ENCODE measurements around the gene SDF4. TPM values are rescaled to one million over a fixed set of nuclear protein-coding genes. Genes with fewer than 3 reads are reported as not detected.

SDF4 gene
- total RNA-seq, 2 donors from 2014 or later, result 85.9 to 95.6 TPM

DNA sequence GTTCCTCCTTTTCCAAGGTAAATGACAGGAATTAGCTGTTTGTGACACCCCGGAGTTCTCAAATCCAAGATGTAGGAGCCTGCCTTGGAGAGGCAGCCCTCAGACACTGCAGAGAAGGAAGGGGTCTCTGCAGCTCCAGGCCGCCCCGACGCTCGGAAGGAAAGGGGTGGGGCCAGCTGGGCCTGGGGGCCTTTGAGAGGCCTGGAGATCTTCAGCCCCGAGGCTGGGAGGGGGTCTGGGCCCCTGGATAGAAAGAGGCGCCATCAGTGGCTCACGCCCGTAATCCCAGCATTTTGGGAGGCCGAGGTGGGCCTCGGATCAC, 24.3 kb downstream of the SDF4 start:
- H3K4me3 Mint-ChIP-seq, result no peak overlapping the region
- TF ChIP-seq, protein P1, sequence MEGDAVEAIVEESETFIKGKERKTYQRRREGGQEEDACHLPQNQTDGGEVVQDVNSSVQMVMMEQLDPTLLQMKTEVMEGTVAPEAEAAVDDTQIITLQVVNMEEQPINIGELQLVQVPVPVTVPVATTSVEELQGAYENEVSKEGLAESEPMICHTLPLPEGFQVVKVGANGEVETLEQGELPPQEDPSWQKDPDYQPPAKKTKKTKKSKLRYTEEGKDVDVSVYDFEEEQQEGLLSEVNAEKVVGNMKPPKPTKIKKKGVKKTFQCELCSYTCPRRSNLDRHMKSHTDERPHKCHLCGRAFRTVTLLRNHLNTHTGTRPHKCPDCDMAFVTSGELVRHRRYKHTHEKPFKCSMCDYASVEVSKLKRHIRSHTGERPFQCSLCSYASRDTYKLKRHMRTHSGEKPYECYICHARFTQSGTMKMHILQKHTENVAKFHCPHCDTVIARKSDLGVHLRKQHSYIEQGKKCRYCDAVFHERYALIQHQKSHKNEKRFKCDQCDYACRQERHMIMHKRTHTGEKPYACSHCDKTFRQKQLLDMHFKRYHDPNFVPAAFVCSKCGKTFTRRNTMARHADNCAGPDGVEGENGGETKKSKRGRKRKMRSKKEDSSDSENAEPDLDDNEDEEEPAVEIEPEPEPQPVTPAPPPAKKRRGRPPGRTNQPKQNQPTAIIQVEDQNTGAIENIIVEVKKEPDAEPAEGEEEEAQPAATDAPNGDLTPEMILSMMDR (conservative IDR thresholded peaks at IDR 0.05), result no peak
- no peaks in the 10 kb centered on the region for H3K4me1 ChIP-seq (ENCODE audit: control insufficient read depth, insufficient read depth, low read length)
- H3K27ac ChIP-seq (ENCODE audit: low read depth, low read length), result no peak overlapping the region
- H3K4me3 ChIP-seq (ENCODE audit: low read length), result no peak overlapping the region
- H3K36me3 Mint-ChIP-seq (ENCODE audit: low read depth), result no peaks in the 10 kb centered on the region
- no peak overlapping the region for H3K27ac Mint-ChIP-seq
- H3K9me3 Mint-ChIP-seq, result no peaks in the 10 kb centered on the region
- H3K27me3 ChIP-seq (ENCODE audit: control insufficient read depth, insufficient read depth, low read length, poor library complexity, severe bottlenecking), result peaks cover 28% of the 10 kb centered on the region
- no peaks in the 10 kb centered on the region for H3K4me1 Mint-ChIP-seq
- DNase-seq, result no peak
- H3K36me3 ChIP-seq (ENCODE audit: control insufficient read depth, insufficient read depth, low read length), result no peaks in the 10 kb centered on the region
- H3K9me3 ChIP-seq (ENCODE audit: control insufficient read depth, low read length), result no peaks in the 10 kb centered on the region
- no peak overlapping the region for H3K9ac ChIP-seq (ENCODE audit: extremely low read depth, low read length, poor library complexity, severe bottlenecking)
- H3K27me3 Mint-ChIP-seq (ENCODE audit: insufficient read depth), result peaks cover 1% of the 10 kb centered on the region
- 87 to 93% methylated on average over 9 to 11 of the region's 11 CpGs for WGBS, 2 experiments (ENCODE audit: insufficient coverage in 1 of 2, insufficient read length in 1 of 2)

DNA sequence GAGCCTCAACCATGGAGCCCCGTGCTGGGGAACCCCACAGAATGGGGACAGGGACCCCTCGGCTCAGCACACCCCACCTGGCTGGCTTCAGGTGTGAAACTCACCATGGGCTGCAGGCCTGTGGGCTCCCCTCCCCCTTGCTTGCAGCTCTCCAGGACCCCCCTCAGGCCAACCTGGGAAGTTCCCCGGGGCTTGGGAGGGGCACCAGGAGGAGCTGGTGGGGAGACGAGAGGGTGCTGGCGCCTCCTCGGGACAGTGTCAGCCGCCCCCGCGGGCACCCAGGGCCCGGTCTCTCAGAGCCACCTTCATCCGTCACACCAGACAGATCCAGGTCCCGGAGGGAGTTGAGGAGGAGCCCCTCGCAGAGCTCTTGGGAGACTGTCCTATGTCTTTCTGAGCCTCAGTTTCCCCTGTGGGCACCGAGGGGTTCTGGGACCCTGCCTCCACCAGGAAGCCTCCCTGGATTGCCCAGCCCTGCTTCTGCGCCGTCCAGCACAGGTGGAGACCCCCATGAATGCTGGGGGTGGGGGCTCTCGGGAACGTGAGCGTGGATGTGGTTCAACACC, 24.8 kb downstream of the SDF4 start:
- Histone ChIP-seq H3K9me3 (ENCODE audit: control insufficient read depth, low read length) (no peaks in the 10 kb centered on the region), H3K4me3 (ENCODE audit: low read length) (no peak overlapping the region), H3K27me3 (ENCODE audit: control insufficient read depth, insufficient read depth, low read length, poor library complexity, severe bottlenecking) (peaks cover 28% of the 10 kb centered on the region), H3K27ac (ENCODE audit: low read depth, low read length) (no peak overlapping the region), H3K9ac (ENCODE audit: extremely low read depth, low read length, poor library complexity, severe bottlenecking) (no peak overlapping the region), H3K36me3 (ENCODE audit: control insufficient read depth, insufficient read depth, low read length) (no peaks in the 10 kb centered on the region), H3K4me1 (ENCODE audit: control insufficient read depth, insufficient read depth, low read length) (no peaks in the 10 kb centered on the region)
- TF ChIP-seq, protein P1 (conservative IDR thresholded peaks at IDR 0.05), result peak; percentile 62
- peaks cover 1% of the 10 kb centered on the region for H3K27me3 Mint-ChIP-seq (ENCODE audit: insufficient read depth)
- H3K36me3 Mint-ChIP-seq (ENCODE audit: low read depth), result no peaks in the 10 kb centered on the region
- no peak overlapping the region for H3K27ac Mint-ChIP-seq
- H3K4me1 Mint-ChIP-seq, result no peaks in the 10 kb centered on the region
- no peaks in the 10 kb centered on the region for H3K9me3 Mint-ChIP-seq
- DNase-seq, result no peak
- H3K4me3 Mint-ChIP-seq, result peak overlapping the region; percentile 26
- 90 to 91% methylated on average over 14 to 19 of the region's 19 CpGs for WGBS, 2 experiments (ENCODE audit: insufficient coverage in 1 of 2, insufficient read length in 1 of 2)

DNA sequence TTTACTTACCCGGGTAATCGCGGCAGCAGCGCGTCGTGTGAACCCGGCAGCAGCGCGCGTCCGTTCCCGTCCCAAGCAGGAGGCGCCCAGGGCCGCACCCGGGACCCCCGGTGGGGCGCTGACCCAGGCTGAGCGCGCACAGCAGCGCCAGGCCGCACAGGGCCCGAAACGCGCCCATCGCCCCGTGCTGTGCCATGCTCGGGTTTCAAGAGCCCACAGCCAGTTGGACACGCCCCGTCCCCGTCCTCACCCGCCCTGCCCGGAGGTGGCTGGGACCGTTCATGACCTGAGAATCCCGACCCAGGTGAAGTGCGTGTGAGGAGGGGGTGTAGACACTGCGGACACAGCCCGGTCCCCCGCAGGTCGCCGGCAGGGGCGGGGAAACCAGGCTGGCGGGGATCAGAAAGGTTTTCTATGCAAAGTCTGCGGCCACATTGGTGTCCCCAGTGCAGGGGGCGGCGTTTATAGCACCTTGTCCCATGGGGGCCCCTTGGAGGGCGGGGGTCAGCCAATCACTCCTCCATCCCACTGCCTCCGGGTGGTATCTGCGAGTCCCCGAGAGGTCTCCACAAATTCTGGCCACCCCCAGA, 25.3 kb downstream of the SDF4 start, which contains the start of gene TNFRSF18:
Gene TNFRSF18 (minus strand): TSS at position 217 of the 590 bp plus-strand sequence. CDS start 21 bp downstream, at position 196.
- H3K9me3 ChIP-seq (ENCODE audit: control insufficient read depth, low read length), result no peaks in the 10 kb centered on the region
- peak within 1 kb of the TSS; percentile 35 for H3K4me3 ChIP-seq (ENCODE audit: low read length)
- Mint-ChIP-seq H3K4me1 (no peaks in the 10 kb centered on the region), H3K9me3 (no peaks in the 10 kb centered on the region), H3K36me3 (ENCODE audit: low read depth) (no peaks in the 10 kb centered on the region), H3K4me3 (peak within 1 kb of the TSS; percentile 26), H3K27ac (no peak within 1 kb of the TSS), H3K27me3 (ENCODE audit: insufficient read depth) (peaks cover 1% of the 10 kb centered on the region)
- peak; percentile 89 for DNase-seq
- H3K9ac ChIP-seq (ENCODE audit: extremely low read depth, low read length, poor library complexity, severe bottlenecking), result no peak within 1 kb of the TSS
- H3K27me3 ChIP-seq (ENCODE audit: control insufficient read depth, insufficient read depth, low read length, poor library complexity, severe bottlenecking), result peaks cover 28% of the 10 kb centered on the region
- WGBS, 2 experiments (ENCODE audit: insufficient coverage in 1 of 2, insufficient read length in 1 of 2), result 13 to 16% methylated on average over 13 to 49 of the region's 49 CpGs
- H3K36me3 ChIP-seq (ENCODE audit: control insufficient read depth, insufficient read depth, low read length), result no peaks in the 10 kb centered on the region
- H3K4me1 ChIP-seq (ENCODE audit: control insufficient read depth, insufficient read depth, low read length), result no peaks in the 10 kb centered on the region
- TF ChIP-seq, protein P1 (conservative IDR thresholded peaks at IDR 0.05), result no peak
- H3K27ac ChIP-seq (ENCODE audit: low read depth, low read length), result no peak within 1 kb of the TSS

Data from endodermal cell (in vitro differentiated cells).